SK-N-SH treated with all-trans-retinoic acid at 6 μM for 48 hours (cell line): Measurements from ENCODE around the gene GPSM3.

Experiments
- ZC3H10 ChIP-seq: fragments of 250-450 bp; sonication (Bioruptor Pico); IDR thresholded peaks from 2 replicates; pipeline ENCODE4 v1.5.1; 2021; ENCODE audit warnings: mild to moderate bottlenecking, moderate library complexity
- ZFP30 ChIP-seq: fragments of 450-650 bp; formaldehyde crosslinking; IDR thresholded peaks from 2 replicates; pipeline ENCODE4 v1.5.0; 2022; ENCODE audit warnings: mild to moderate bottlenecking, moderate library complexity

DNA sequence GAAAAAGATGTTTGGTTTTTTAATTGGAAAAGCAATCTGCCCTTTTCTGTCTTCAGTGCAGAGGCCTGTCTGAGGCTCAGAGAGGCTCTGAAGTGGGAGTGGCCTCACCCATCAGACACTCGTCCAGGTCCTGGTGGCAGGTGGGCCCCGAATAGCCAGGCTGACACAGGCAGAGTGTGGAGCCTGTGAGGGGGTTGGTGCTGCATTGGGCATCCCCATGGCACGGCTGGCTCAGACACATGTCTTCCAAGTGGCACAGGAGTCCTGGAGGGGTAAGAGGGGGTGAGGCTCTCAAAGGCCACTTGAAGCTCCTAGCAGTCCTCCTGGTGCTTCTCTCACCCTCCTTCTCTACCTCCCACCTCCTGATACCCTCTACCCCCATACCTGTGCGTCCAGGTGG, 27.6 kb upstream of the GPSM3 start:
- TF ChIP-seq ZFP30: no peak
- no peak for TF ChIP-seq ZC3H10
